ENCODE data around the gene ELOVL3. TPM values are rescaled to one million over a fixed set of nuclear protein-coding genes. Genes with fewer than 3 reads are reported as not detected.
"Not testable (repeated sequence)": the region's sequence is repeated elsewhere in the genome, so short reads cannot be mapped to it uniquely, and the experiment has no call there.

Gene ELOVL3
- total and polyA plus RNA-seq, 7 donors = 0.45 to 0.71 TPM; not detected in 5

- H3K27me3 ChIP-seq = no peaks in the 10 kb centered on the region
- H3K27ac ChIP-seq = peak overlapping the region; percentile 89 to 91 (median 90)
- peaks cover 0 to 57% (median 48%) of the 10 kb centered on the region in 4 donors for H3K4me1 ChIP-seq
- intact Hi-C loops (cut with DNase I) = no loop called here
- TF ChIP-seq POLR2AphosphoS5 (IDR thresholded peaks at IDR 0.05) (no peak), CTCF (IDR thresholded peaks at IDR 0.05) (no peak), EP300 (IDR thresholded peaks at IDR 0.05) (no peak), POLR2A (IDR thresholded peaks at IDR 0.05) (no peak)
- 0 to 2% methylated on average over 4 of the region's 4 CpGs for WGBS, 2 donors
- H3K9me3 ChIP-seq = no peaks in the 10 kb centered on the region
- no peak for DNase-seq
- no peaks in the 10 kb centered on the region for H3K36me3 ChIP-seq
- peak overlapping the region; percentile 77 to 83 (median 77) for H3K4me3 ChIP-seq
Measured at GRCh38 chr10:102245932-102246251, 19.8 kb downstream of the ELOVL3 start.

- no peak for DNase-seq
- intact Hi-C loops (cut with DNase I) = no loop called here
- Histone ChIP-seq H3K4me3 (peak overlapping the region; percentile 77 to 83 (median 77)), H3K36me3 (no peaks in the 10 kb centered on the region), H3K4me1 (peaks cover 0 to 53% (median 44%) of the 10 kb centered on the region in 4 donors), H3K9me3 (no peaks in the 10 kb centered on the region), H3K27ac (peak overlapping the region; percentile 89 to 91 (median 90)), H3K27me3 (no peaks in the 10 kb centered on the region)
- WGBS, 2 donors = 3 to 35% methylated on average over 3 of the region's 3 CpGs
- no peak for TF ChIP-seq POLR2A (IDR thresholded peaks at IDR 0.05)
Measured at GRCh38 chr10:102246261-102246660, 20.2 kb downstream of the ELOVL3 start.

GRCh38 chr10:102247734-102248133 lies 21.6 kb downstream of the ELOVL3 start:
- Histone ChIP-seq H3K4me3 (no peak overlapping the region), H3K9me3 (no peaks in the 10 kb centered on the region), H3K27me3 (no peaks in the 10 kb centered on the region), H3K4me1 (peaks cover 0 to 41% (median 32%) of the 10 kb centered on the region in 4 donors), H3K27ac (no peak overlapping the region), H3K36me3 (no peaks in the 10 kb centered on the region)
- DNase-seq = no peak
- TF ChIP-seq EP300 (IDR thresholded peaks at IDR 0.05) (no peak), POLR2AphosphoS5 (IDR thresholded peaks at IDR 0.05) (no peak), POLR2A (IDR thresholded peaks at IDR 0.05) (no peak), CTCF (IDR thresholded peaks at IDR 0.05) (no peak)
- intact Hi-C loops (cut with DNase I) = no loop called here

- WGBS, 2 donors = 92 to 97% methylated on average over 3 of the region's 3 CpGs
- H3K4me3 ChIP-seq; intact Hi-C loops (cut with DNase I); H3K27me3 ChIP-seq; H3K27ac ChIP-seq; DNase-seq; H3K9me3 ChIP-seq; H3K36me3 ChIP-seq: not testable (repeated sequence)
- peaks cover 0 to 19% (median 10%) of the 10 kb centered on the region in 4 donors for H3K4me1 ChIP-seq
Measured at GRCh38 chr10:102252508-102252907, 26.4 kb downstream of the ELOVL3 start.

GRCh38 chr10:102254426-102254825 lies 28.3 kb downstream of the ELOVL3 start:
- TF ChIP-seq POLR2AphosphoS5 (IDR thresholded peaks at IDR 0.05) (no peak), CTCF (IDR thresholded peaks at IDR 0.05) (no peak), EP300 (IDR thresholded peaks at IDR 0.05) (no peak), POLR2A (IDR thresholded peaks at IDR 0.05) (no peak)
- intact Hi-C loops (cut with DNase I) = no loop called here

GRCh38 chr10:102255404-102255803 lies 29.3 kb downstream of the ELOVL3 start:
- DNase-seq = no peak
- H3K9me3 ChIP-seq = no peaks in the 10 kb centered on the region
- no peaks in the 10 kb centered on the region for H3K27me3 ChIP-seq
- no peak overlapping the region for H3K4me3 ChIP-seq
- H3K27ac ChIP-seq = no peak overlapping the region
- H3K36me3 ChIP-seq = peaks cover 0 to 17% (median 3%) of the 10 kb centered on the region in 4 donors
- no peaks in the 10 kb centered on the region for H3K4me1 ChIP-seq
- WGBS, 2 donors = 98 to 100% methylated on average over 2 of the region's 2 CpGs
- no peak for TF ChIP-seq CTCF (IDR thresholded peaks at IDR 0.05)
- TF ChIP-seq POLR2A (IDR thresholded peaks at IDR 0.05) = no peak
- no peak for TF ChIP-seq EP300 (IDR thresholded peaks at IDR 0.05)
- TF ChIP-seq POLR2AphosphoS5 (IDR thresholded peaks at IDR 0.05) = no peak
- intact Hi-C loops (cut with DNase I) = no loop called here

More at GRCh38 chr10:102254426-102254825, 28.3 kb downstream of the ELOVL3 start:
- no peak for DNase-seq
- no peaks in the 10 kb centered on the region for H3K27me3 ChIP-seq
- 41 to 65% methylated on average over 1 of the region's 1 CpG for WGBS, 2 donors
- no peaks in the 10 kb centered on the region for H3K4me1 ChIP-seq
- no peak overlapping the region for H3K27ac ChIP-seq
- peaks cover 0 to 7% (median 0%) of the 10 kb centered on the region in 4 donors for H3K36me3 ChIP-seq
- no peaks in the 10 kb centered on the region for H3K9me3 ChIP-seq
- H3K4me3 ChIP-seq = no peak overlapping the region
